DMS 273 (cell line): ENCODE results near the gene PLEKHG4B.
A peak's percentile ranks its signal among the peaks of the same experiment; 100 is the strongest.

Source experiments
- DNase-seq: peaks from one replicate; lab custom pipeline; 2025; ENCODE audit not compliant: unreplicated experiment; lab: John Stamatoyannopoulos, UW

PLEKHG4B gene

GRCh38 chr5:129820-130219 is 37.9 kb downstream of the PLEKHG4B start:
- no peak for DNase-seq

GRCh38 chr5:130601-131131 is 38.7 kb downstream of the PLEKHG4B start:
- DNase-seq = no peak

GRCh38 chr5:136901-137300 is 44.9 kb downstream of the PLEKHG4B start:
- peak; percentile 29 for DNase-seq

- DNase-seq = no peak
These were observed 45.8 kb downstream of the PLEKHG4B start for GRCh38 chr5:137741-138140.

GRCh38 chr5:138936-139335 is 47.0 kb downstream of the PLEKHG4B start:
- DNase-seq = no peak

- no peak for DNase-seq
These were observed 47.8 kb downstream of the PLEKHG4B start for GRCh38 chr5:139579-140442.

- DNase-seq = no peak
These were observed 48.5 kb downstream of the PLEKHG4B start for GRCh38 chr5:140443-140829.

GRCh38 chr5:141211-141610 is 49.2 kb downstream of the PLEKHG4B start:
- DNase-seq = no peak

- DNase-seq = no peak
These were observed 49.8 kb downstream of the PLEKHG4B start for GRCh38 chr5:141761-142160.

GRCh38 chr5:142246-142810 is 50.4 kb downstream of the PLEKHG4B start:
- DNase-seq = no peak

- DNase-seq = no peak
These were observed 51.1 kb downstream of the PLEKHG4B start for GRCh38 chr5:143041-143440.

GRCh38 chr5:144941-145340 is 53.0 kb downstream of the PLEKHG4B start:
- DNase-seq = no peak

- no peak for DNase-seq
These were observed 53.8 kb downstream of the PLEKHG4B start for GRCh38 chr5:145585-146323.

GRCh38 chr5:147751-148150 is 55.8 kb downstream of the PLEKHG4B start:
- no peak for DNase-seq

GRCh38 chr5:149745-150485 is 57.9 kb downstream of the PLEKHG4B start:
- DNase-seq = no peak

- no peak for DNase-seq
These were observed 58.8 kb downstream of the PLEKHG4B start for GRCh38 chr5:150746-151145.

- DNase-seq = no peak
These were observed 60.1 kb downstream of the PLEKHG4B start for GRCh38 chr5:152077-152476.

- no peak for DNase-seq
These were observed 61.3 kb downstream of the PLEKHG4B start for GRCh38 chr5:153256-153655.

GRCh38 chr5:154236-154635 is 62.3 kb downstream of the PLEKHG4B start:
- no peak for DNase-seq

GRCh38 chr5:154826-155225 is 62.9 kb downstream of the PLEKHG4B start:
- no peak for DNase-seq
